HFFc6 (cell line): ENCODE results near the gene CAMK4. TPM values are rescaled to one million over a fixed set of nuclear protein-coding genes. Genes with fewer than 3 reads are reported as not detected.
A peak's percentile ranks its signal among the peaks of the same experiment; 100 is the strongest.

Experiments
- DNase-seq: peaks from one replicate; pipeline ENCODE4 v3.0.0-alpha.2; 2018
- H3K27ac Mint-ChIP-seq: 2 replicates; pipeline ENCODE4 v1.8.0; 2020; ENCODE audit warnings: mild to moderate bottlenecking, mixed read lengths
- H3K27me3 Mint-ChIP-seq: 2 replicates; pipeline ENCODE4 v1.8.0; 2021; ENCODE audit warnings: mild to moderate bottlenecking, moderate library complexity, mixed read lengths; ENCODE audit not compliant: insufficient read depth
- H3K36me3 Mint-ChIP-seq: 2 replicates; pipeline ENCODE4 v1.8.0; 2021; ENCODE audit warnings: low read depth, mixed read lengths
- H3K4me1 Mint-ChIP-seq: 2 replicates; pipeline ENCODE4 v1.8.0; 2020; ENCODE audit warnings: low read depth, mixed read lengths
- H3K4me3 Mint-ChIP-seq: 2 replicates; pipeline ENCODE4 v1.8.0; 2020; ENCODE audit warnings: mild to moderate bottlenecking, moderate library complexity, mixed read lengths
- H3K9me3 Mint-ChIP-seq: 2 replicates; pipeline ENCODE4 v1.8.0; 2020; ENCODE audit warnings: mild to moderate bottlenecking, mixed read lengths
- total RNA-seq, 6 experiments: library from RNA; stranded (reverse); fragmentation: NEBNext Ultra II Directional; extraction: Animal tissue kit (Norgen Biotek cat#: 25700); gene quantifications; 2 replicates in 1 of 6; 3 replicates in 5 of 6; pipeline ENCODE4 v1.2.3, GENCODE V29; 2021
- TF ChIP-seq, protein P1 (sequence below): fragments of 200-600 bp; sonication (generic); IDR thresholded peaks from 2 replicates; pipeline ENCODE4 v1.5.0; 2021; ENCODE audit warnings: antibody characterized with exemption, mild to moderate bottlenecking

The CAMK4 gene
- total RNA-seq, 6 experiments from 2014 or later = 3.8 to 5.7 (median 4.4) TPM

DNA sequence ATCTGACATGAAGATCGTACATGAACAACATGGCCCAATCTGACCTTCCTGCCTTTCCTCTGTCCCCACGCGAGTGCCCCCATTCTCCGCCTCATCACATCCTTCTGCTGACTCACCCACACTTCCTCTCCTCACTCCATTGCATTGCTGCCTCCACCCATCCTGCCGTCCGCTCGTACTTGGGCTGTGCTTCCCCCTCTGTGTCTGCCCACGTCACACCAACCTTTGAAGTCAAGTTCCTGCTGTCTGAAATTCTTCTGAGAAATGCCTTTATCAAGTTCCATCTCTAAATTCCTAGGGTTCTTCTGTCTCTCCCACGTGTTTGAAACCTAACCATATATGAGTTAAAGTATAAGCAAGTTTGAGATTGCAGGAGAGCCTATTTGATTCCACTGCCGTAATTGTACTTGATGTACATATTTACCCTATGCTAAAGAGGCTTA lies 306.1 kb downstream of the CAMK4 start:
- Mint-ChIP-seq H3K27ac (peak overlapping the region; percentile 87), H3K9me3 (no peaks in the 10 kb centered on the region), H3K36me3 (peaks cover 5% of the 10 kb centered on the region; the same call in 1 of the 2 replicates), H3K4me1 (peaks cover 18% of the 10 kb centered on the region), H3K4me3 (peak overlapping the region; percentile 57), H3K27me3 (no peaks in the 10 kb centered on the region)
- DNase-seq = peak; percentile 62
- TF ChIP-seq, protein P1, sequence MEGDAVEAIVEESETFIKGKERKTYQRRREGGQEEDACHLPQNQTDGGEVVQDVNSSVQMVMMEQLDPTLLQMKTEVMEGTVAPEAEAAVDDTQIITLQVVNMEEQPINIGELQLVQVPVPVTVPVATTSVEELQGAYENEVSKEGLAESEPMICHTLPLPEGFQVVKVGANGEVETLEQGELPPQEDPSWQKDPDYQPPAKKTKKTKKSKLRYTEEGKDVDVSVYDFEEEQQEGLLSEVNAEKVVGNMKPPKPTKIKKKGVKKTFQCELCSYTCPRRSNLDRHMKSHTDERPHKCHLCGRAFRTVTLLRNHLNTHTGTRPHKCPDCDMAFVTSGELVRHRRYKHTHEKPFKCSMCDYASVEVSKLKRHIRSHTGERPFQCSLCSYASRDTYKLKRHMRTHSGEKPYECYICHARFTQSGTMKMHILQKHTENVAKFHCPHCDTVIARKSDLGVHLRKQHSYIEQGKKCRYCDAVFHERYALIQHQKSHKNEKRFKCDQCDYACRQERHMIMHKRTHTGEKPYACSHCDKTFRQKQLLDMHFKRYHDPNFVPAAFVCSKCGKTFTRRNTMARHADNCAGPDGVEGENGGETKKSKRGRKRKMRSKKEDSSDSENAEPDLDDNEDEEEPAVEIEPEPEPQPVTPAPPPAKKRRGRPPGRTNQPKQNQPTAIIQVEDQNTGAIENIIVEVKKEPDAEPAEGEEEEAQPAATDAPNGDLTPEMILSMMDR = no peak

DNA sequence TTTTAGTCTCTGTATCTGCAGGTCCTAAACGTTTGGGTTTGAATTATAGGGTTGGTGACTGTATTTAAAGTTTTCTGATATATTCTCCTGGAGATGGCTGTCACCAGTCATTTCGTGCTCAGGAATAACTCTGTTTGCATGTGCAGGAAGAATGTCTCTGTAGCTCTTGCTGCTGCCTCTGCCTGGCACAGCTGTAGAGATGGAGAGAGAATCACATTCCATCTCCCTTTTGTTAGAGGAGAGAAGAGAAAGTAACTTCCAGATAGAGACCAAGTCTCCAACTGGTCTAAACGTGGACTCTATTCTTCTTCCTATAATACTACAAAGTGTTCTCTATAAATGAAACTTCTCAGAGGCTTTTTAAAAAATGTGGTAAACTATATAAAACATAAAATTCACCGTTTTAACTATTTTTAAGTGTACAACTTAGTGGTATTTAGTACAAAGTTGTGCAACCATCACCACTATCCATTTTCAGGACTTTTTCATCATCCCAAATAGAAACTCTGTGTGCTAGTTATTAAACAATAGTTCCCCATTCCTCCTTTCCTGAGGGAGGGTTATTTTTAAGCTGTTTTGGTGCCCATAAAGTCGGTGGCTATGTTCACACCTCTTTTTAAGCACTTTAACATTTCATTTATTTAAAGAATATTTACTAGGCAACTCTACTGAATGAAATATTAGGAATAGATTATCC lies 308.9 kb downstream of the CAMK4 start:
- Mint-ChIP-seq H3K4me3 (no peak overlapping the region), H3K4me1 (peaks cover 27% of the 10 kb centered on the region), H3K27ac (no peak overlapping the region)

DNA sequence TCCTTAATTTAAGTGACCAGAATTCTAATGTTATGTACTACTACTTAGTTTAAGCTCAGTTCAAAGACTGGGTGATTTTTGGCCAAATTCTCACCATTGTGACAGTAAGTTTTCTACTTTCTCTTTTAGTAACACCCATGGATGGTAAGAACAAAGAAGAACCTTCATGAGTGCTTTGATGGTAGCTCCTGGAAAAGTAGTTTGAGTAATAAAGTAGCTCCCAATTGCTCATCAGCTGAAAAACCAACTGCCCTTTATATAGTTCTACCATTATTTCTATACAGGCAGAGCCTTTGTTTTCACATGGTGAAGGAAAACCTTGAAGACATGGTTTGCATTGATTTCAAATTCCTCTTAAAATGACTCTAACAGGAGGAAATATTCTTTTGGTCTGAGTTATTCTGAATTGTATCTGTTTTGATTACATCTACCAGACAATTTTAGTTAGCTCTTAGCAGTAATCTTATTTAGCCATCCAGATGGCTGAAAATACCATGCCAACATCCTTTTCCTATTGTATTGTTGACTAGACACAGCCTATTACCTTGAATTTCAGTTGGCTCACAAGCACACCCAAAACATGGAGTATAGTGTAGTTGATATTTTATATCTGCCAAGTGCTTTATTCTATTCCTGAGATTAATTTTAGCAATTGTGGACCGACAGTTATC lies 311.8 kb downstream of the CAMK4 start:
- DNase-seq = no peak
- H3K36me3 Mint-ChIP-seq = no peaks in the 10 kb centered on the region
- H3K9me3 Mint-ChIP-seq = no peaks in the 10 kb centered on the region
- peaks cover 16% of the 10 kb centered on the region for H3K4me1 Mint-ChIP-seq
- TF ChIP-seq, protein P1 = no peak
- no peak overlapping the region for H3K27ac Mint-ChIP-seq
- H3K27me3 Mint-ChIP-seq = no peaks in the 10 kb centered on the region
- no peak overlapping the region for H3K4me3 Mint-ChIP-seq

More for the DNA sequence above, 308.9 kb downstream of the CAMK4 start:
- TF ChIP-seq, protein P1 = no peak
- peaks cover 5% of the 10 kb centered on the region; the same call in 1 of the 2 replicates for H3K36me3 Mint-ChIP-seq
- no peaks in the 10 kb centered on the region for H3K9me3 Mint-ChIP-seq
- DNase-seq = no peak
- no peaks in the 10 kb centered on the region for H3K27me3 Mint-ChIP-seq

DNA sequence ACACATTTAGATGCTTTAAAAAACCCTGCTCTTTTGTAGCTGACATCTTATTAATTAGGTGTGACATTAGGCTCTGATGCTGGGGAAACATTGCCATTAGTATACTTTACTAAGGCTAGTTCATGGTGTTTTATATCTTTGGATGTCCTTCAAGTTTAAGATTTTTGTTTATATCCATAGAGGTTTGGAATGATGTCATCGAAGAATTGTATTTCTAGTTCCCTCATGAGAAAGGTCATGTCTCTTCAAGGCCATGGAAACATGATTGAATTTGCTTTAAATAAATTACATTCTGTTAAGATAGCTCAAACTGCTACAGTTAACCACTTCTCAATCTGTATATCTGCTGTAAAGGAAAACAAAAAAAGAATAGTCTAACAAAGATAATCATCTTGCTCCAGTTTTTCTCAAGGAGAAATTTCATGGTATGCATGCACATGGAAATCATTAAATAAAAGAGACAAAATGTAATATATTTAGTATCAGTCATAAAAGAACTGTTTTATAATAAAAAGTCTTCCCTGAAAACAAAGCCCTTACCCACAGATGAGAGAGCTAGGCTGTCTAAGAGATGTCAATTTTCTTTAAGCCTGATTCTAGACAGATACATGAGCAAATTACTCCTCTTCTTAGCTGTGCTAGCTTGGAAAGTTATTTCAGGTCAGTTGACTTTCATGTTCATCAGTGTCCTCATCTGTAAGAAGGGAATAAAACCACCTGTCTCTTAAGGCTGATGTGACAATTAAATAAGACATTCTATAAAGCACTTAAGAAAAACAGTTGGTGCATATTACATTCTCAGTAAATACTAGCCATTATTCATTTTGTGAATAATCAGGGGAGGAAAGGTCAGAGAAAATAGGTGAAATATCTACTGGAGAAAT lies 313.2 kb downstream of the CAMK4 start:
- peak overlapping the region; percentile 10; the same call in 1 of the 2 replicates for H3K27ac Mint-ChIP-seq
- H3K4me3 Mint-ChIP-seq = no peak overlapping the region
- DNase-seq = no peak
- no peaks in the 10 kb centered on the region for H3K27me3 Mint-ChIP-seq
- no peaks in the 10 kb centered on the region for H3K36me3 Mint-ChIP-seq
- H3K9me3 Mint-ChIP-seq = no peaks in the 10 kb centered on the region
- peaks cover 16% of the 10 kb centered on the region for H3K4me1 Mint-ChIP-seq
- TF ChIP-seq, protein P1 = no peak

Other genes starting within 250 kb of the CAMK4 start
- gene TSLP, start 152.7 kb upstream of the CAMK4 start, total RNA-seq = not detected
- 10 to 100 TPM; 26.9 to 30.5 (median 28.6) TPM for gene WDR36, start 132.0 kb upstream of the CAMK4 start, total RNA-seq